Measurements from ENCODE around the gene ZRANB3. TPM values are rescaled to one million over a fixed set of nuclear protein-coding genes. Genes with fewer than 3 reads are reported as not detected.
"Not testable (repeated sequence)": the region's sequence is repeated elsewhere in the genome, so short reads cannot be mapped to it uniquely, and the experiment has no call there.

ZRANB3 gene
- total RNA-seq, 1 experiment from 2014 or later = 16.3 TPM

DNA sequence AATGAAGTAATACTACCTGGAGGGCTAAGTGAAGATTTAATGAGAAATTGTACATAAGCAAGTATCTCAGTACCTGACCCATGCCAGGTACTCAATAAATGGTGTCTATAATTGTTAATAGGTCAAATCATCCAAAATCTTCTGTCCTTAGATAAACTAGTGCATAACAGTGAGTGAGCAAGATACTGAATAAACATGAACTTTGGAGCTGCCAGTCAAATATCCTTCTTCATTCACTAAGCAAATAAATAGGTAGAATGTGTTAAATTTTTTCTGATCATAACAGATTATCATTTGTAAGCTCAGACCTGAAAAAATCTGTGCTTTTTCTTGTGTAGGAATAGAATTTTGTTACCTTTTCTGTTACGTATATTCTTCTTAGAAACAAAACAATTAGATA lies 439.3 kb downstream of the ZRANB3 start:
- no peak for DNase-seq (ENCODE audit: unreplicated experiment)
- ChIA-PET POLR2A (interaction anchor here (0.6 kb wide), 1 partner anchor 28 kb away, joined by 3 read pairs; no protein-coding TSS in a partner anchor), CTCF (no interaction called here)
- Mint-ChIP-seq H3K9me3 (ENCODE audit: unreplicated experiment) (no peaks in the 10 kb centered on the region), H3K4me1 (ENCODE audit: insufficient read depth, unreplicated experiment) (peaks cover 13% of the 10 kb centered on the region), H3K36me3 (ENCODE audit: insufficient read depth, unreplicated experiment) (peaks cover 30% of the 10 kb centered on the region), H3K4me3 (ENCODE audit: unreplicated experiment) (no peak overlapping the region), H3K27ac (ENCODE audit: low read depth, unreplicated experiment) (no peak overlapping the region), H3K27me3 (ENCODE audit: insufficient read depth, unreplicated experiment) (no peaks in the 10 kb centered on the region)
- intact Hi-C loops (cut with micrococcal nuclease) = no loop called here
- no TSS peak for BruUV-seq (replicated peaks)
- TF ChIP-seq, protein P1, sequence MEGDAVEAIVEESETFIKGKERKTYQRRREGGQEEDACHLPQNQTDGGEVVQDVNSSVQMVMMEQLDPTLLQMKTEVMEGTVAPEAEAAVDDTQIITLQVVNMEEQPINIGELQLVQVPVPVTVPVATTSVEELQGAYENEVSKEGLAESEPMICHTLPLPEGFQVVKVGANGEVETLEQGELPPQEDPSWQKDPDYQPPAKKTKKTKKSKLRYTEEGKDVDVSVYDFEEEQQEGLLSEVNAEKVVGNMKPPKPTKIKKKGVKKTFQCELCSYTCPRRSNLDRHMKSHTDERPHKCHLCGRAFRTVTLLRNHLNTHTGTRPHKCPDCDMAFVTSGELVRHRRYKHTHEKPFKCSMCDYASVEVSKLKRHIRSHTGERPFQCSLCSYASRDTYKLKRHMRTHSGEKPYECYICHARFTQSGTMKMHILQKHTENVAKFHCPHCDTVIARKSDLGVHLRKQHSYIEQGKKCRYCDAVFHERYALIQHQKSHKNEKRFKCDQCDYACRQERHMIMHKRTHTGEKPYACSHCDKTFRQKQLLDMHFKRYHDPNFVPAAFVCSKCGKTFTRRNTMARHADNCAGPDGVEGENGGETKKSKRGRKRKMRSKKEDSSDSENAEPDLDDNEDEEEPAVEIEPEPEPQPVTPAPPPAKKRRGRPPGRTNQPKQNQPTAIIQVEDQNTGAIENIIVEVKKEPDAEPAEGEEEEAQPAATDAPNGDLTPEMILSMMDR (IDR thresholded peaks at IDR 0.05; ENCODE audit: unreplicated experiment) = no peak

DNA sequence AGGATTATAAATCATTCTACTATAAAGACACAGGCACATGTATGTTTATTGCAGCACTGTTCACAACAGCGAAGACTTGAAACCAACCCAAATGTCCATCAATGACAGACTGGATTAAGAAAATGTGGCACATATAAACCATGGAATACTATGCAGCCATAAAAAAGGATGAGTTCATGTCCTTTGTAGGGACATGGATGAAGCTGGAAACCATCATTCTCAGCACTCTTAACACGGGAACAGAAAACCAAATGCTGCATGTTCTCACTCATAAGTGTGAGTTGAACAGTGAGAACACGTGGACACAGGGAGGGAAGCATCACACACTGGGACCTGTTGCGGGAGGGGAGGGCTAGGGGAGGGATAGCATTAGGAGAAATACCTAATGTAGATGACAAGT lies 441.4 kb downstream of the ZRANB3 start:
- H3K9me3 Mint-ChIP-seq (ENCODE audit: unreplicated experiment); H3K27ac Mint-ChIP-seq (ENCODE audit: low read depth, unreplicated experiment); H3K27me3 Mint-ChIP-seq (ENCODE audit: insufficient read depth, unreplicated experiment); BruUV-seq (replicated peaks); DNase-seq (ENCODE audit: unreplicated experiment); H3K4me3 Mint-ChIP-seq (ENCODE audit: unreplicated experiment); intact Hi-C loops (cut with micrococcal nuclease): not testable (repeated sequence)
- ChIA-PET CTCF (interaction anchor here (2.0 kb wide), 1 partner anchor 86 kb away, joined by 9 read pairs; no protein-coding TSS in a partner anchor), POLR2A (interaction anchor here (1.0 kb wide), 1 partner anchor 37 kb away, joined by 3 read pairs; no protein-coding TSS in a partner anchor)
- peaks cover 13% of the 10 kb centered on the region for H3K4me1 Mint-ChIP-seq (ENCODE audit: insufficient read depth, unreplicated experiment)
- H3K36me3 Mint-ChIP-seq (ENCODE audit: insufficient read depth, unreplicated experiment) = peaks cover 23% of the 10 kb centered on the region

Other genes starting within 250 kb of the ZRANB3 start
- 52.4 and 54.6 TPM in 2 replicates for gene R3HDM1, start 266 bp upstream of the ZRANB3 start, total RNA-seq (2022)
- 79.0 and 101 TPM in 2 replicates for gene UBXN4, start 210.6 kb upstream of the ZRANB3 start, total RNA-seq (2022)

Measured in MCF 10A (cell line).